ENCODE measurements around the gene CD4.

DNA sequence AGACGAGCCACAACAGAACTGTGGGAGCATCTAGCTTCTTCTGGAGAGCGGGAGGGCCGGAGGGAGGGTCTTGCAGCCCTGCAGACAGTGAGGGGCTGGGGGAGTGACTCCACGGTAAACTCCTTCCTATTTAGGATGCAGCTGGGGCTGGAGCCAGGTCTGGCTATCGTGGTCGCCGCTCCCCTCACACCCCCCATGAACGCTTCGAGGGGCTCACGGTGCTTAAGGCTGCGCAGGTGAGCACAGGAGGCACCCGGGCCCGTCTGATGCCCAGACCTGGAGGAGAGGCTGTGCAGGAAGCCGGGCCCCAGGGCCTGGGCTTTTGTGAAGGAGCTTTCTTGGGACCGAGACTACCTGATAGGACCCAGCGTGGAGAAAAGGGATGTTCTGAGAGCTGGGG is 47.5 kb downstream of the CD4 start:
- TF ChIP-seq, protein P1, sequence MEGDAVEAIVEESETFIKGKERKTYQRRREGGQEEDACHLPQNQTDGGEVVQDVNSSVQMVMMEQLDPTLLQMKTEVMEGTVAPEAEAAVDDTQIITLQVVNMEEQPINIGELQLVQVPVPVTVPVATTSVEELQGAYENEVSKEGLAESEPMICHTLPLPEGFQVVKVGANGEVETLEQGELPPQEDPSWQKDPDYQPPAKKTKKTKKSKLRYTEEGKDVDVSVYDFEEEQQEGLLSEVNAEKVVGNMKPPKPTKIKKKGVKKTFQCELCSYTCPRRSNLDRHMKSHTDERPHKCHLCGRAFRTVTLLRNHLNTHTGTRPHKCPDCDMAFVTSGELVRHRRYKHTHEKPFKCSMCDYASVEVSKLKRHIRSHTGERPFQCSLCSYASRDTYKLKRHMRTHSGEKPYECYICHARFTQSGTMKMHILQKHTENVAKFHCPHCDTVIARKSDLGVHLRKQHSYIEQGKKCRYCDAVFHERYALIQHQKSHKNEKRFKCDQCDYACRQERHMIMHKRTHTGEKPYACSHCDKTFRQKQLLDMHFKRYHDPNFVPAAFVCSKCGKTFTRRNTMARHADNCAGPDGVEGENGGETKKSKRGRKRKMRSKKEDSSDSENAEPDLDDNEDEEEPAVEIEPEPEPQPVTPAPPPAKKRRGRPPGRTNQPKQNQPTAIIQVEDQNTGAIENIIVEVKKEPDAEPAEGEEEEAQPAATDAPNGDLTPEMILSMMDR (IDR thresholded peaks at IDR 0.05), result no peak
- TF ChIP-seq POLR2A (IDR thresholded peaks at IDR 0.05) (no peak), EP300 (IDR thresholded peaks at IDR 0.05; ENCODE audit: low read depth) (no peak), POLR2AphosphoS5 (IDR thresholded peaks at IDR 0.05) (no peak)
